Smooth muscle cell (in vitro differentiated cells): Measurements from ENCODE around the gene SETD3. TPM values are rescaled to one million over a fixed set of nuclear protein-coding genes. Genes with fewer than 3 reads are reported as not detected.

ENCODE experiments used
- DNase-seq: peaks from one replicate; lab custom pipeline; 2025; ENCODE audit not compliant: unreplicated experiment; lab: John Stamatoyannopoulos, UW
- H2AFZ ChIP-seq: fragments of 200-600 bp; sonication (generic); 2 replicates; pipeline ENCODE4 v1.6.0; 2016; ENCODE audit warnings: antibody characterized with exemption, low read depth, mild to moderate bottlenecking
- H3F3A ChIP-seq: fragments of 200-600 bp; sonication (generic); 2 replicates; pipeline ENCODE4 v1.6.0; 2017; ENCODE audit warnings: antibody characterized with exemption, low read depth
- H3K27ac ChIP-seq: fragments of 200-600 bp; sonication (generic); 2 replicates; pipeline ENCODE4 v1.5.1; 2016; ENCODE audit warnings: low read depth, mild to moderate bottlenecking
- H3K27me3 ChIP-seq: fragments of 200-600 bp; sonication (generic); 2 replicates; pipeline ENCODE4 v1.6.1; 2016; ENCODE audit warnings: low read depth, mild to moderate bottlenecking
- H3K36me3 ChIP-seq: fragments of 200-600 bp; sonication (generic); 2 replicates; pipeline ENCODE4 v1.5.1; 2016; ENCODE audit warnings: low read depth
- H3K4me1 ChIP-seq: fragments of 200-600 bp; sonication (generic); 2 replicates; pipeline ENCODE4 v1.5.1; 2016; ENCODE audit warnings: low read depth
- H3K4me2 ChIP-seq: fragments of 200-600 bp; sonication (generic); 2 replicates; pipeline ENCODE4 v1.6.0; 2016; ENCODE audit warnings: mild to moderate bottlenecking
- H3K4me3 ChIP-seq: fragments of 200-600 bp; sonication (generic); 2 replicates; pipeline ENCODE4 v1.5.1; 2016; ENCODE audit warnings: mild to moderate bottlenecking
- H3K79me2 ChIP-seq: fragments of 200-600 bp; sonication (generic); 2 replicates; pipeline ENCODE4 v1.6.0; 2016; ENCODE audit warnings: low read depth, mild to moderate bottlenecking
- H3K9ac ChIP-seq: fragments of 200-600 bp; sonication (generic); 2 replicates; pipeline ENCODE4 v1.6.0; 2016; ENCODE audit warnings: low read depth
- H3K9me3 ChIP-seq: fragments of 200-600 bp; sonication (generic); replicated peaks from 2 replicates; pipeline ENCODE4 v1.5.1; 2016; ENCODE audit warnings: low read depth
- H4K20me1 ChIP-seq: fragments of 200-600 bp; sonication (generic); 2 replicates; pipeline ENCODE4 v1.6.0; 2016; ENCODE audit warnings: low read depth
- WGBS: methylation state at CpG from one replicate; pipeline ENCODE4 v1.1.7; 2016; ENCODE audit warnings: low lambda C conversion rate; 5-methylcytosine and 5-hydroxymethylcytosine counted together
- polyA plus RNA-seq: library from polyadenylated mRNA; unstranded; fragments of >200 nt; fragmentation: Nextera tagmentation; extraction: Ambion mirVana; gene quantifications from 2 replicates; pipeline ENCODE4 v1.2.1, GENCODE V29; 2016
- total RNA-seq: library from RNA; depleted of rRNA; stranded (reverse); fragments of >200 nt; gene quantifications from 2 replicates; pipeline ENCODE4 v1.2.3, GENCODE V29; 2014
- TF ChIP-seq, protein P1 (sequence below): fragments of 200-600 bp; sonication (generic); IDR thresholded peaks from 2 replicates; pipeline ENCODE4 v1.5.1; 2017; ENCODE audit warnings: borderline replicate concordance, mild to moderate bottlenecking, antibody characterized with exemption; ENCODE audit not compliant: insufficient read depth, poor library complexity, severe bottlenecking

The SETD3 gene
- total and polyA plus RNA-seq, 2 experiments from 2014 or later = 49.2 to 74.9 TPM

DNA sequence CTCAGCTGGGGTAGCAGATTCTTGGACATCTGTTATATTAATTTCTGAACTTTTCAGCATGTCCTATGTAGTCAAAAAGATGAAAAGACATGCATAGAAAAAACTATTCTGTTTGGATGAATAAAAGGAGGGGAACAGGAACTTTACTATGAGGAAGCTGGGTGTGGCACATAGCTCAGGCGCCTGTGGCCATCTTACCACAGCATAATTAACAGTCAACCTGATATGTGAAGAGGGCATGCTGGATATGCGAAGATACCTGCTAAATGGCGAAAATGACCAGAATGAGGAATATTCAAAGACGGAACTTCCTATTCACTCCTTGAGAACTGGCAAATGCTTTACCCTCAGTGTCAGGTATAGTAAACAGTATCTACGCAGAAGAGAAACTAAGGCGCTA lies 18.4 kb downstream of the SETD3 start:
- 72% methylated on average over 6 of the region's 6 CpGs for WGBS
- Histone ChIP-seq H3K4me1 (no peaks in the 10 kb centered on the region), H3K9me3 (no peaks in the 10 kb centered on the region), H3F3A (peaks cover 8% of the 10 kb centered on the region), H3K36me3 (no peaks in the 10 kb centered on the region), H3K79me2 (peaks cover 74% of the 10 kb centered on the region), H3K9ac (no peak overlapping the region), H3K4me3 (no peak overlapping the region), H4K20me1 (peaks cover 55% of the 10 kb centered on the region), H3K27me3 (no peaks in the 10 kb centered on the region), H3K27ac (peak overlapping the region; percentile 47), H3K4me2 (no peak overlapping the region), H2AFZ (no peak overlapping the region)
- TF ChIP-seq, protein P1, sequence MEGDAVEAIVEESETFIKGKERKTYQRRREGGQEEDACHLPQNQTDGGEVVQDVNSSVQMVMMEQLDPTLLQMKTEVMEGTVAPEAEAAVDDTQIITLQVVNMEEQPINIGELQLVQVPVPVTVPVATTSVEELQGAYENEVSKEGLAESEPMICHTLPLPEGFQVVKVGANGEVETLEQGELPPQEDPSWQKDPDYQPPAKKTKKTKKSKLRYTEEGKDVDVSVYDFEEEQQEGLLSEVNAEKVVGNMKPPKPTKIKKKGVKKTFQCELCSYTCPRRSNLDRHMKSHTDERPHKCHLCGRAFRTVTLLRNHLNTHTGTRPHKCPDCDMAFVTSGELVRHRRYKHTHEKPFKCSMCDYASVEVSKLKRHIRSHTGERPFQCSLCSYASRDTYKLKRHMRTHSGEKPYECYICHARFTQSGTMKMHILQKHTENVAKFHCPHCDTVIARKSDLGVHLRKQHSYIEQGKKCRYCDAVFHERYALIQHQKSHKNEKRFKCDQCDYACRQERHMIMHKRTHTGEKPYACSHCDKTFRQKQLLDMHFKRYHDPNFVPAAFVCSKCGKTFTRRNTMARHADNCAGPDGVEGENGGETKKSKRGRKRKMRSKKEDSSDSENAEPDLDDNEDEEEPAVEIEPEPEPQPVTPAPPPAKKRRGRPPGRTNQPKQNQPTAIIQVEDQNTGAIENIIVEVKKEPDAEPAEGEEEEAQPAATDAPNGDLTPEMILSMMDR = no peak
- DNase-seq = no peak

DNA sequence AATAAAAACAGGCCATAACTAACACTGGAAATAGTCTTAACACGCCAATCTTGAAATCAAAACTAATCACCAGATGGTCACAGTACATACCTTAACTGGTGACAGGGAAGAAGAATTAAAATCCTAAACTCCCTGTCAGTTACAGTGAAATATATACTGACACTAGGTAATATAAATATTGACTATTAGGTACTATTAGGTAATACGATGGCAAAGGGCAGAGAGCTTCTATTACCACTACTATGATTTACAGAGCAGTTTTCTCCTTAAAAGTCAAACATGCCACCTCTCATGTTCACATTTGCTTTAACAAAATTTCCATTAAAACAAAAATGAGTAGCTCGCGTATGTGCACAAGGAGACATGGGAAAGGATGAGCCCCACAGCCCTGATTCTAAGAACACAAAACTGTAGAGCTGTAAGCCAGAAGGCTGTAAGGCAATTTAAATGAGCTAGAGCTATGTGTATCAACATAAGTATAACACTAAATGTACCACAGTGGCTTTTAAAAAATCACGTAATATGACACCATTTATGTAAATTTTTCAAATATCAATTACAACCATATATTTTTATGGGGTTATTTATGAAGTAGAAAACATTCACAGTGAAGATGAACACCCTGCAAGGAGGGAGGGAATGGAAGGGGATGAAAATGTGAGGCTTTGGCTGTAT lies 19.1 kb downstream of the SETD3 start:
- H2AFZ ChIP-seq = no peak overlapping the region
- H3F3A ChIP-seq = peaks cover 8% of the 10 kb centered on the region
- no peak overlapping the region for H3K4me2 ChIP-seq
- H3K27ac ChIP-seq = peak overlapping the region; percentile 50
- no peaks in the 10 kb centered on the region for H3K36me3 ChIP-seq
- H3K4me1 ChIP-seq = no peaks in the 10 kb centered on the region
- no peaks in the 10 kb centered on the region for H3K27me3 ChIP-seq
- H3K9ac ChIP-seq = no peak overlapping the region
- DNase-seq = no peak
- H3K79me2 ChIP-seq = peaks cover 73% of the 10 kb centered on the region
- peaks cover 48% of the 10 kb centered on the region for H4K20me1 ChIP-seq
- WGBS = 95% methylated on average over 5 of the region's 5 CpGs
- TF ChIP-seq, protein P1 = no peak
- H3K4me3 ChIP-seq = no peak overlapping the region
- H3K9me3 ChIP-seq = no peaks in the 10 kb centered on the region

DNA sequence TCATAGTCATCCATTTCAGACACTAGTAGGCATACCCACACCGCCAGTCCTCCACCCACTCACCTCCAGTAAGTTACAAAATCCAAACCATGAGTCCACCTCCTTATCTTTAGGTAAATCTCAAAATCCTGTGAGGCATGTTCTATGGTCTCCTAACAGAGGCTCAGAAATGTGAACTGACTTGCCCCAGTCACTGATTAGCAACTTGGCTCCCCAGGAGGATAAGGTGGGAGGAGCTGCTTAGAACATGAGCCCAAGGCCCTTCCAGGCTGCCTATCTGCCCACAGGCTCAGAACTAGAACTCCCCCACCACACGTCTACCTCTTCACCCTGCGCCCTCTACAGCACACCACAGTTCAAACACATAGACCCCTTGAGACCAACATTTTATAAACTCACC lies 19.9 kb downstream of the SETD3 start:
- H3K36me3 ChIP-seq = peaks cover 3% of the 10 kb centered on the region
- TF ChIP-seq, protein P1 = no peak
- H3K27ac ChIP-seq = peak overlapping the region; percentile 50
- no peak overlapping the region for H2AFZ ChIP-seq
- H4K20me1 ChIP-seq = peaks cover 41% of the 10 kb centered on the region
- peaks cover 8% of the 10 kb centered on the region for H3F3A ChIP-seq
- peaks cover 73% of the 10 kb centered on the region for H3K79me2 ChIP-seq
- H3K4me2 ChIP-seq = no peak overlapping the region
- H3K9ac ChIP-seq = no peak overlapping the region
- 67% methylated on average over 3 of the region's 3 CpGs for WGBS
- no peak for DNase-seq
- no peaks in the 10 kb centered on the region for H3K27me3 ChIP-seq
- H3K9me3 ChIP-seq = no peaks in the 10 kb centered on the region
- no peaks in the 10 kb centered on the region for H3K4me1 ChIP-seq
- H3K4me3 ChIP-seq = no peak overlapping the region
